Liver (tissue), 3 donors: ENCODE data around the gene B3GALT4.

ENCODE experiments used
- ATF3 ChIP-seq: IDR thresholded peaks from 2 replicates; pipeline ENCODE4 v1.6.1; 2016; ENCODE audit warnings: antibody characterized with exemption
- CTCF ChIP-seq: fragments of 150-350 bp; IDR thresholded peaks from 2 replicates; pipeline ENCODE4 v1.5.1; 2017; ENCODE audit warnings: improper control_type of control experiment, low read depth, low read length; ENCODE audit not compliant: missing input control
- FOXA1 ChIP-seq: IDR thresholded peaks from 2 replicates; pipeline ENCODE4 v1.6.1; 2016; ENCODE audit warnings: antibody characterized with exemption
- GABPA ChIP-seq, 2 donors: IDR thresholded peaks in 1 of 2; conservative IDR thresholded peaks in 1 of 2; 2 replicates each; pipeline ENCODE4 v1.6.1; 2016; ENCODE audit warnings: antibody characterized with exemption in 2 of 2, mild to moderate bottlenecking in 1 of 2, moderate library complexity in 1 of 2
- HNF4G ChIP-seq: IDR thresholded peaks from 2 replicates; pipeline ENCODE4 v1.6.1; 2016; ENCODE audit warnings: antibody characterized with exemption
- JUND ChIP-seq, 2 donors: IDR thresholded peaks; 2 replicates each; pipeline ENCODE4 v1.6.1; 2016; ENCODE audit warnings: antibody characterized with exemption in 2 of 2
- MAX ChIP-seq: IDR thresholded peaks from 2 replicates; pipeline ENCODE4 v1.6.1; 2016; ENCODE audit warnings: antibody characterized with exemption
- RAD21 ChIP-seq, 2 donors: IDR thresholded peaks; 2 replicates each; pipeline ENCODE4 v1.6.1; 2016; ENCODE audit warnings: antibody characterized with exemption in 2 of 2, mild to moderate bottlenecking in 2 of 2
- REST ChIP-seq: IDR thresholded peaks from 2 replicates; pipeline ENCODE4 v1.6.1; 2016; ENCODE audit warnings: antibody characterized with exemption, mild to moderate bottlenecking
- RXRA ChIP-seq, 2 donors: IDR thresholded peaks; 2 replicates each; pipeline ENCODE4 v1.6.1; 2017 to 2018; ENCODE audit warnings: antibody characterized with exemption in 2 of 2, mild to moderate bottlenecking in 1 of 2
- SP1 ChIP-seq: IDR thresholded peaks from 2 replicates; pipeline ENCODE4 v1.6.1; 2018; ENCODE audit warnings: antibody characterized with exemption, mild to moderate bottlenecking
- TAF1 ChIP-seq: conservative IDR thresholded peaks from 2 replicates; pipeline ENCODE4 v1.6.1; 2016; ENCODE audit warnings: antibody characterized with exemption, mild to moderate bottlenecking
- YY1 ChIP-seq: IDR thresholded peaks from 2 replicates; pipeline ENCODE4 v1.6.1; 2016; ENCODE audit warnings: antibody characterized with exemption, mild to moderate bottlenecking
- donor health status: healthy.
- donor health status: healthy.

- TF ChIP-seq YY1 = no peak
- TF ChIP-seq GABPA (IDR thresholded peaks at IDR 0.05 in 1 of 2, conservative IDR thresholded peaks at IDR 0.05 in 1 of 2) = no peak
- TF ChIP-seq CTCF = no peak
- no peak for TF ChIP-seq JUND (IDR thresholded peaks at IDR 0.05)
- TF ChIP-seq SP1 = no peak
- no peak for TF ChIP-seq RAD21 (IDR thresholded peaks at IDR 0.05)
- no peak for TF ChIP-seq MAX
- TF ChIP-seq ATF3 = no peak
- no peak for TF ChIP-seq REST
- no peak for TF ChIP-seq HNF4G
- no peak for TF ChIP-seq TAF1
- TF ChIP-seq RXRA (IDR thresholded peaks at IDR 0.05) = no peak
- TF ChIP-seq FOXA1 = no peak
Measured at GRCh38 chr6:33235221-33235634, 41.7 kb upstream of the B3GALT4 start.
